Glomerular visceral epithelial cell (primary cell): ENCODE results near the gene ABL1.
"Not testable (repeated sequence)": the region's sequence is repeated elsewhere in the genome, so short reads cannot be mapped to it uniquely, and the experiment has no call there.

Experiments used
- DNase-seq: peaks from one replicate; pipeline ENCODE4 v3.0.0-alpha.2; 2016; ENCODE audit errors: extremely low spot score

The ABL1 gene

GRCh38 chr9:130834371-130835336, at the start of gene ABL1:
TSS of gene ABL1 (plus strand) at chr9:130835254. CDS start at chr9:130835447, 193 bp downstream.
- DNase-seq, result peak; percentile 91

GRCh38 chr9:130785940-130786508, 49.0 kb upstream of the ABL1 start:
- no peak for DNase-seq

GRCh38 chr9:130786526-130786925, 48.5 kb upstream of the ABL1 start:
- no peak for DNase-seq

- DNase-seq, result no peak
Measured at GRCh38 chr9:130789747-130790672, 45.0 kb upstream of the ABL1 start.

- DNase-seq, result no peak
Measured at GRCh38 chr9:130791303-130791894, 43.7 kb upstream of the ABL1 start.

GRCh38 chr9:130793589-130793988, 41.5 kb upstream of the ABL1 start:
- DNase-seq, result no peak

- DNase-seq, result not testable (repeated sequence)
Measured at GRCh38 chr9:130794021-130794420, 41.0 kb upstream of the ABL1 start.

GRCh38 chr9:130794423-130794822, 40.6 kb upstream of the ABL1 start:
- DNase-seq, result not testable (repeated sequence)

GRCh38 chr9:130794923-130795495, 40.0 kb upstream of the ABL1 start:
- no peak for DNase-seq

- not testable (repeated sequence) for DNase-seq
Measured at GRCh38 chr9:130803116-130803515, 31.9 kb upstream of the ABL1 start.

- DNase-seq, result peak; percentile 29
Measured at GRCh38 chr9:130805510-130806326, 29.3 kb upstream of the ABL1 start.

- DNase-seq, result no peak
Measured at GRCh38 chr9:130806327-130806716, 28.7 kb upstream of the ABL1 start.

- no peak for DNase-seq
Measured at GRCh38 chr9:130810609-130811136, 24.4 kb upstream of the ABL1 start.

- peak; percentile 32 for DNase-seq
Measured at GRCh38 chr9:130815242-130815808, 19.7 kb upstream of the ABL1 start.

GRCh38 chr9:130817914-130818313, 17.1 kb upstream of the ABL1 start:
- DNase-seq, result no peak

- DNase-seq, result no peak
Measured at GRCh38 chr9:130820135-130820738, 14.8 kb upstream of the ABL1 start.

- DNase-seq, result no peak
Measured at GRCh38 chr9:130823435-130823834, 11.6 kb upstream of the ABL1 start.

- DNase-seq, result no peak
Measured at GRCh38 chr9:130824079-130824478, 11.0 kb upstream of the ABL1 start.

GRCh38 chr9:130824643-130825350, 10.3 kb upstream of the ABL1 start:
- peak; percentile 64 for DNase-seq
